Activated CD4-positive, alpha-beta T cell treated with anti-CD3 and anti-CD28 coated beads for 1 hour (primary cell): Measurements from ENCODE around the gene ST3GAL3.
A peak's percentile ranks its signal among the peaks of the same experiment; 100 is the strongest.
"Not testable (repeated sequence)": the region's sequence is repeated elsewhere in the genome, so short reads cannot be mapped to it uniquely, and the experiment has no call there.

Experiments used
- DNase-seq: peaks from one replicate; pipeline ENCODE4 v3.0.0-alpha.2; 2020

The ST3GAL3 gene

GRCh38 chr1:43828574-43828973 is 121.2 kb downstream of the ST3GAL3 start:
- no peak for DNase-seq

GRCh38 chr1:43830802-43831201 is 123.5 kb downstream of the ST3GAL3 start:
- no peak for DNase-seq

- DNase-seq: no peak
Measured at GRCh38 chr1:43831851-43832250, 124.5 kb downstream of the ST3GAL3 start.

GRCh38 chr1:43832255-43832654 is 124.9 kb downstream of the ST3GAL3 start:
- DNase-seq: no peak

- DNase-seq: no peak
Measured at GRCh38 chr1:43832998-43833397, 125.7 kb downstream of the ST3GAL3 start.

- not testable (repeated sequence) for DNase-seq
Measured at GRCh38 chr1:43833902-43834279, 126.6 kb downstream of the ST3GAL3 start.

GRCh38 chr1:43834280-43835081 is 127.1 kb downstream of the ST3GAL3 start:
- DNase-seq: no peak

GRCh38 chr1:43835082-43836021 is 128.0 kb downstream of the ST3GAL3 start:
- no peak for DNase-seq

GRCh38 chr1:43836267-43836951 is 129.1 kb downstream of the ST3GAL3 start:
- peak; percentile 55 for DNase-seq

- no peak for DNase-seq
Measured at GRCh38 chr1:43839056-43839455, 131.7 kb downstream of the ST3GAL3 start.

GRCh38 chr1:43841321-43842174 is 134.2 kb downstream of the ST3GAL3 start:
- no peak for DNase-seq

- DNase-seq: no peak
Measured at GRCh38 chr1:43842175-43842498, 134.8 kb downstream of the ST3GAL3 start.

GRCh38 chr1:43843684-43844083 is 136.3 kb downstream of the ST3GAL3 start:
- no peak for DNase-seq

GRCh38 chr1:43844114-43844513 is 136.8 kb downstream of the ST3GAL3 start:
- DNase-seq: no peak

GRCh38 chr1:43847290-43847689 is 140.0 kb downstream of the ST3GAL3 start:
- DNase-seq: no peak

GRCh38 chr1:43847882-43848281 is 140.5 kb downstream of the ST3GAL3 start:
- no peak for DNase-seq

- no peak for DNase-seq
Measured at GRCh38 chr1:43849670-43850069, 142.3 kb downstream of the ST3GAL3 start.

- no peak for DNase-seq
Measured at GRCh38 chr1:43850591-43851233, 143.4 kb downstream of the ST3GAL3 start.

GRCh38 chr1:43851561-43852338 is 144.4 kb downstream of the ST3GAL3 start:
- no peak for DNase-seq

GRCh38 chr1:43853161-43853921 is 146.0 kb downstream of the ST3GAL3 start:
- DNase-seq: no peak
